GM18909 (cell line): ENCODE results near the gene AQP11.

Source experiments
- ATAC-seq: cut with Tn5 transposase; IDR thresholded peaks from one replicate; pipeline ENCODE4 v1.9.1; 2021; ENCODE audit warnings: mild to moderate bottlenecking; ENCODE audit not compliant: unreplicated experiment, poor library complexity

The AQP11 gene

DNA sequence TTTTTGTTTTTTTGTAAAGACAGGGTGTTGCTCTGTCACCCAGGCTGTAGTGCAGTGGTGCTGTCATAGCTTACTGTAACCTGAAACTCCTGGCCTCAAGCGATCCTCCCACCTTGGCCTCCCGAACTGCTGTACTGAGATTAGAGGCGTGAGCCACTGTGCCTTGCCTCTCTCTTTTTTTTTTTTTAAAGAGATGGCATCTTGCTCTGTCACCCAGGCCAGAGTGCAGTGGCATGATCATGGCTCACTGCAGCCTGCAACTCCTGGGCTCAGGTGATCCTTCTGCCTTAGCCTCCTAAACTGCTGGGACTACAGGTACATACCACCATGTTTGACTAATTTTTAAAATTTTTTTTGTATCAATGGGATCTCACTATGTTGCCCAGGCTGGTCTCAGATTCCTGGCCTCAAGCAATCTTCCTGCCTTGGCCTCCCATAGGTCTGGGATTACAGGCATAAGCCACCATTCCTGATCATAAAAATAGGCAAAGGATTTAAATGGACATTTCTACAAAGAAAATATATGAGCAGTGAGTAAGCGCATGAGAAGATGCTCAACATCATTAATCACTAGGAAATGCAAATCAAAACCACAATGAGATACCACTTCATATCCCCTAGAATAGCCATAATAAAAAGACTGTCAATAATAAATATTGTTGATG is 65.1 kb downstream of the AQP11 start:
- no peak for ATAC-seq

DNA sequence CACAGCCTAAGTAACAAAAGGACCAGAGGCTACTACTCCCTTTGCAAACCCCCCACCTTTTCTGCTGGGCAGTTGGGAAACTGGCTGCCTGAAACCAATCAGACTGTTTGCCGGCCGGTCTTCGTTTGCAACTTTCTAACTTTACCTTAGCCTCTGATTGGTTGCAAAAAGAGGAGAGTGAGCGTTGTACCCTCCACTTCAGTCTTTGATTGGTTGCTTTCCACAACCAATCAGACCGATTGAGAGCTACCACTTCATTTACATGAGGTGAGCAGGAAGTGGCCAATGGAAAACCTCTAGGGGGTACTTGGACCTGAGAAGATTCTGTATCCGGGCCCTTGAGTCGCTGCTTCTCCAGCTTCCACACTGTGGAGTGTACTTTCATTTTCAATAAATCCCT is 66.6 kb downstream of the AQP11 start:
- ATAC-seq, result no peak

GRCh38 chr11:77658213-77659013 is 68.7 kb downstream of the AQP11 start:
- no peak for ATAC-seq
